ENCODE measurements around the gene ROBO1. TPM values are rescaled to one million over a fixed set of nuclear protein-coding genes. Genes with fewer than 3 reads are reported as not detected.

The ROBO1 gene
- total RNA-seq, 1 donor from 2014 or later = 169 TPM

DNA sequence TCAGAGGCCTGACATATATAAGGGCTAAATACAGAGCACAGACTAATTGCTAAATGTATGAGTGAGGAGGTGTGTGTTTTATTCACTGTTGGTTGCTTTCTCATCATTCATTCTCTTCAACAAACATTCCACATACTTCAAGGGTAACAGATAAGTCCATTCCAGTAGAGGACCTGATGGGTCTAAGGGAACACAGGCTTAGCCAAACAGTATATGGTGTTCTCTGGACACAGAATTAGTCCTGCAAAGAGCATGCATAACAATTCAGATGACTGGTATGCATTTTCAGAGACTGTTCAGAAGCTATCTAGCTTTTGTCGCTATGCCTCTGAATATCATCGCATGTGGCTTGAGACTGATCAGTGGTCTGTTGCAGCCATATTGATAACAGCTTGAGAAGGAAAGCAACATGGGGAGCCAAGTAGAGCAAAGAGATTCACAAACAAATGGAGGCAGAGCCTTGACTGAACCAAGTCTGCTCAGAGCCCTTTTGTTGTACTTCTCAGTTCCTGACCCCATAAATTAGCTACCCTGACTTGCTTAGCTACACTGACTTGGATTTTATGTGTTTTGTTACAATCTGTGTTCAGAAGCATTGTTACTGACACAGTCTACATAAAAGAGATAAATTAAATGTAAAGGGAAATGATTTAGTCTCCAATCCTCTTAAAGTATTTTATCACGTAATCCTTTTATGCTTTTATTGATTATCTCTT is 1178.7 kb downstream of the ROBO1 start:
- H3K4me3 Mint-ChIP-seq = no peak overlapping the region
- TF ChIP-seq EZH2phosphoT487 (IDR thresholded peaks at IDR 0.05) = no peak
- TF ChIP-seq EZH2 (IDR thresholded peaks at IDR 0.05) = no peak
- TF ChIP-seq, protein P1, sequence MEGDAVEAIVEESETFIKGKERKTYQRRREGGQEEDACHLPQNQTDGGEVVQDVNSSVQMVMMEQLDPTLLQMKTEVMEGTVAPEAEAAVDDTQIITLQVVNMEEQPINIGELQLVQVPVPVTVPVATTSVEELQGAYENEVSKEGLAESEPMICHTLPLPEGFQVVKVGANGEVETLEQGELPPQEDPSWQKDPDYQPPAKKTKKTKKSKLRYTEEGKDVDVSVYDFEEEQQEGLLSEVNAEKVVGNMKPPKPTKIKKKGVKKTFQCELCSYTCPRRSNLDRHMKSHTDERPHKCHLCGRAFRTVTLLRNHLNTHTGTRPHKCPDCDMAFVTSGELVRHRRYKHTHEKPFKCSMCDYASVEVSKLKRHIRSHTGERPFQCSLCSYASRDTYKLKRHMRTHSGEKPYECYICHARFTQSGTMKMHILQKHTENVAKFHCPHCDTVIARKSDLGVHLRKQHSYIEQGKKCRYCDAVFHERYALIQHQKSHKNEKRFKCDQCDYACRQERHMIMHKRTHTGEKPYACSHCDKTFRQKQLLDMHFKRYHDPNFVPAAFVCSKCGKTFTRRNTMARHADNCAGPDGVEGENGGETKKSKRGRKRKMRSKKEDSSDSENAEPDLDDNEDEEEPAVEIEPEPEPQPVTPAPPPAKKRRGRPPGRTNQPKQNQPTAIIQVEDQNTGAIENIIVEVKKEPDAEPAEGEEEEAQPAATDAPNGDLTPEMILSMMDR (IDR thresholded peaks at IDR 0.05) = no peak
- H3K36me3 Mint-ChIP-seq = peaks cover 1% of the 10 kb centered on the region
- H3K4me3 ChIP-seq = no peak overlapping the region
- H3K36me3 ChIP-seq = no peaks in the 10 kb centered on the region
- H3K9ac ChIP-seq = no peak overlapping the region
- no peak overlapping the region for H3K27ac Mint-ChIP-seq
- H2AFZ ChIP-seq (replicated peaks) = peak overlapping the region; percentile 15
- H3K4me1 Mint-ChIP-seq = peaks cover 15% of the 10 kb centered on the region
- peaks cover 3% of the 10 kb centered on the region for H3F3A ChIP-seq (ENCODE audit: low read depth)
- peaks cover 12% of the 10 kb centered on the region for H3K9me3 Mint-ChIP-seq
- H3K4me2 ChIP-seq = peak overlapping the region; percentile 11
- H3K27ac ChIP-seq = no peak overlapping the region
- peaks cover 3% of the 10 kb centered on the region for H3K27me3 Mint-ChIP-seq (ENCODE audit: insufficient read depth, low read depth)
- H4K20me1 ChIP-seq (ENCODE audit: low read depth) = no peaks in the 10 kb centered on the region
- peaks cover 13% of the 10 kb centered on the region for H3K4me1 ChIP-seq
- H3K79me2 ChIP-seq (ENCODE audit: low read depth) = no peaks in the 10 kb centered on the region
- DNase-seq (ENCODE audit: low spot score) = no peak
- no peaks in the 10 kb centered on the region for H3K9me3 ChIP-seq (ENCODE audit: low read depth)
- no peaks in the 10 kb centered on the region for H3K27me3 ChIP-seq

DNA sequence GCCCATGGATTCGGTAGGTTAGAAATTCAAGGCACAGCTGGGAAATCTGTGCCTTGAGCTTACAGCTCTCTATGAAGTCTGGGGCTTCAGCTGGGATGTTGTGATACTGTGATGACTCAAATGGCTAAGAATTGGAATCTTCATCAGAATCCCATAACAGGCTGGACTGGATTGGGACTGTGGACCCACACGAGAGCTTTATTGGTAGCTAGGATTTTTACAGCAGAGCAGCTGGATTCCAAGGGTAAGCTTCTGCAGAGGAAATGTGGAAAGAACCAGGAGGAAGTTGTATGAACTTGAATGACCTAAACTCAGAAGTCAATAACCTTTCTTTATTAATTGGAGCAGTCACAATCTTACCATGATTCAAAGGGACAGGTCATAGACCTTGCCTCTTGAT is 1187.1 kb downstream of the ROBO1 start:
- Histone ChIP-seq H3K9me3 (ENCODE audit: low read depth) (no peaks in the 10 kb centered on the region), H3F3A (ENCODE audit: low read depth) (no peaks in the 10 kb centered on the region), H3K79me2 (ENCODE audit: low read depth) (no peaks in the 10 kb centered on the region), H4K20me1 (ENCODE audit: low read depth) (no peaks in the 10 kb centered on the region), H3K27me3 (no peaks in the 10 kb centered on the region), H3K4me1 (no peaks in the 10 kb centered on the region), H3K27ac (no peak overlapping the region), H3K9ac (no peak overlapping the region), H3K4me2 (no peak overlapping the region), H3K36me3 (no peaks in the 10 kb centered on the region), H3K4me3 (no peak overlapping the region), H2AFZ (replicated peaks) (no peak overlapping the region)
- Mint-ChIP-seq H3K36me3 (no peaks in the 10 kb centered on the region), H3K27ac (no peak overlapping the region), H3K27me3 (ENCODE audit: insufficient read depth, low read depth) (peaks cover 2% of the 10 kb centered on the region), H3K4me1 (no peaks in the 10 kb centered on the region), H3K9me3 (peaks cover 7% of the 10 kb centered on the region), H3K4me3 (no peak overlapping the region)
- no peak for DNase-seq (ENCODE audit: low spot score)
- no peak for TF ChIP-seq EZH2phosphoT487 (IDR thresholded peaks at IDR 0.05)
- no peak for TF ChIP-seq EZH2 (IDR thresholded peaks at IDR 0.05)
- TF ChIP-seq, protein P1 (IDR thresholded peaks at IDR 0.05) = no peak

DNA sequence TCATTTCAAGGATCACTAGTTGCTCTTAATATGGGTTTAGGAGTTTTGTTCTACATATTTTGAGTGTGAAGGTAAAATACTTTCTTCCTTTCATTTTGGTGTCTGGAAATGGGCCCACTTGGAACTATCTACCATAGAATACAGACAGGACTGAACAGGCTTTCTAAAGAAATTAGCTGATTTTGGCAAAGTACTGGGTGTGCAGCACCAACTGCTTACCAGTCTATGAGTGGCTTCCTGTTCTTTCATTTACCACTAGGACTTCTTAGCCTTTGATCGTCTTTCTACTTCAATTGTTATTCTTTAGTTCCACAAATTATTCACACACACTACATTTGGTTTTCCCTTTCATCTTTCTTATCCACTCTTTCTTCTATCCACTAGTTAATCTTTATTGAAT is 1196.3 kb downstream of the ROBO1 start:
- DNase-seq (ENCODE audit: low spot score) = no peak
- Histone ChIP-seq H3K4me1 (no peaks in the 10 kb centered on the region), H3K27me3 (no peaks in the 10 kb centered on the region), H3K9me3 (ENCODE audit: low read depth) (no peaks in the 10 kb centered on the region), H3K36me3 (no peaks in the 10 kb centered on the region), H3K27ac (no peak overlapping the region), H3K9ac (no peak overlapping the region), H3K79me2 (ENCODE audit: low read depth) (no peaks in the 10 kb centered on the region), H3K4me3 (no peak overlapping the region), H3F3A (ENCODE audit: low read depth) (no peaks in the 10 kb centered on the region), H4K20me1 (ENCODE audit: low read depth) (no peaks in the 10 kb centered on the region), H3K4me2 (no peak overlapping the region), H2AFZ (replicated peaks) (peak overlapping the region; percentile 63)
- Mint-ChIP-seq H3K9me3 (peaks cover 6% of the 10 kb centered on the region), H3K4me1 (peaks cover 14% of the 10 kb centered on the region), H3K27ac (no peak overlapping the region), H3K4me3 (no peak overlapping the region), H3K36me3 (no peaks in the 10 kb centered on the region), H3K27me3 (ENCODE audit: insufficient read depth, low read depth) (peaks cover 2% of the 10 kb centered on the region)
- no peak for TF ChIP-seq EZH2phosphoT487 (IDR thresholded peaks at IDR 0.05)
- TF ChIP-seq EZH2 (IDR thresholded peaks at IDR 0.05) = no peak
- TF ChIP-seq, protein P1 (IDR thresholded peaks at IDR 0.05) = no peak
